Effector memory CD4-positive, alpha-beta T cell (primary cell): Measurements from ENCODE around the gene PIEZO2.

ENCODE experiments used
- DNase-seq, 3 donors: peaks; one replicate each; pipeline ENCODE4 v3.0.0-alpha.2; 2020
- H3K27ac ChIP-seq: 2 replicates; pipeline ENCODE4 v1.7.0; 2013; ENCODE audit warnings: mild to moderate bottlenecking, low read length, moderate library complexity; ENCODE audit not compliant: insufficient read depth, poor library complexity, severe bottlenecking
- H3K27me3 ChIP-seq: replicated peaks from 2 replicates; pipeline ENCODE4 v1.7.0; 2013; ENCODE audit warnings: mild to moderate bottlenecking, low read length; ENCODE audit not compliant: insufficient read depth, control insufficient read depth, poor library complexity, severe bottlenecking
- H3K36me3 ChIP-seq: 2 replicates; pipeline ENCODE4 v1.7.0; 2013; ENCODE audit warnings: mild to moderate bottlenecking, low read length, moderate library complexity; ENCODE audit not compliant: control insufficient read depth, insufficient read depth
- H3K4me1 ChIP-seq: 2 replicates; pipeline ENCODE4 v1.7.0; 2013; ENCODE audit warnings: low read length, mild to moderate bottlenecking; ENCODE audit not compliant: control insufficient read depth, insufficient read depth, poor library complexity, severe bottlenecking
- H3K4me3 ChIP-seq: 2 replicates; pipeline ENCODE4 v1.7.0; 2013; ENCODE audit warnings: low read length, low read depth, mild to moderate bottlenecking; ENCODE audit not compliant: insufficient read depth, poor library complexity, severe bottlenecking
- H3K9me3 ChIP-seq: 2 replicates; pipeline ENCODE4 v1.7.0; 2013; ENCODE audit warnings: mild to moderate bottlenecking, low read length, moderate library complexity; ENCODE audit not compliant: control insufficient read depth

Gene PIEZO2

GRCh38 chr18:11074889-11075288 lies 74.5 kb downstream of the PIEZO2 start:
- Histone ChIP-seq H3K4me1 (no peaks in the 10 kb centered on the region), H3K9me3 (no peaks in the 10 kb centered on the region), H3K27me3 (no peaks in the 10 kb centered on the region), H3K27ac (no peak overlapping the region), H3K36me3 (no peaks in the 10 kb centered on the region), H3K4me3 (no peak overlapping the region)
- no peak for DNase-seq

- DNase-seq: no peak
- Histone ChIP-seq H3K27ac (no peak overlapping the region), H3K36me3 (no peaks in the 10 kb centered on the region), H3K9me3 (no peaks in the 10 kb centered on the region), H3K27me3 (no peaks in the 10 kb centered on the region), H3K4me1 (no peaks in the 10 kb centered on the region), H3K4me3 (no peak overlapping the region)
Observed at GRCh38 chr18:11073971-11074370, 75.4 kb downstream of the PIEZO2 start.

GRCh38 chr18:11072632-11073031 lies 76.7 kb downstream of the PIEZO2 start:
- DNase-seq: no peak
- no peaks in the 10 kb centered on the region for H3K27me3 ChIP-seq
- no peak overlapping the region for H3K4me3 ChIP-seq
- no peaks in the 10 kb centered on the region for H3K9me3 ChIP-seq
- no peaks in the 10 kb centered on the region for H3K4me1 ChIP-seq
- no peak overlapping the region for H3K27ac ChIP-seq
- no peaks in the 10 kb centered on the region for H3K36me3 ChIP-seq

- H3K4me3 ChIP-seq: no peak overlapping the region
- H3K4me1 ChIP-seq: no peaks in the 10 kb centered on the region
- no peaks in the 10 kb centered on the region for H3K36me3 ChIP-seq
- H3K27ac ChIP-seq: no peak overlapping the region
- DNase-seq: no peak
- H3K9me3 ChIP-seq: no peaks in the 10 kb centered on the region
- no peaks in the 10 kb centered on the region for H3K27me3 ChIP-seq
Observed at GRCh38 chr18:11071300-11071699, 78.1 kb downstream of the PIEZO2 start.

GRCh38 chr18:11070593-11070992 lies 78.8 kb downstream of the PIEZO2 start:
- Histone ChIP-seq H3K27me3 (no peaks in the 10 kb centered on the region), H3K9me3 (no peaks in the 10 kb centered on the region), H3K4me1 (no peaks in the 10 kb centered on the region), H3K36me3 (no peaks in the 10 kb centered on the region), H3K4me3 (no peak overlapping the region), H3K27ac (no peak overlapping the region)
- no peak for DNase-seq

GRCh38 chr18:11066038-11066437 lies 83.3 kb downstream of the PIEZO2 start:
- H3K27me3 ChIP-seq: no peaks in the 10 kb centered on the region
- no peaks in the 10 kb centered on the region for H3K36me3 ChIP-seq
- DNase-seq: no peak
- H3K9me3 ChIP-seq: no peaks in the 10 kb centered on the region
- H3K4me1 ChIP-seq: no peaks in the 10 kb centered on the region
- H3K4me3 ChIP-seq: no peak overlapping the region
- H3K27ac ChIP-seq: no peak overlapping the region

DNA sequence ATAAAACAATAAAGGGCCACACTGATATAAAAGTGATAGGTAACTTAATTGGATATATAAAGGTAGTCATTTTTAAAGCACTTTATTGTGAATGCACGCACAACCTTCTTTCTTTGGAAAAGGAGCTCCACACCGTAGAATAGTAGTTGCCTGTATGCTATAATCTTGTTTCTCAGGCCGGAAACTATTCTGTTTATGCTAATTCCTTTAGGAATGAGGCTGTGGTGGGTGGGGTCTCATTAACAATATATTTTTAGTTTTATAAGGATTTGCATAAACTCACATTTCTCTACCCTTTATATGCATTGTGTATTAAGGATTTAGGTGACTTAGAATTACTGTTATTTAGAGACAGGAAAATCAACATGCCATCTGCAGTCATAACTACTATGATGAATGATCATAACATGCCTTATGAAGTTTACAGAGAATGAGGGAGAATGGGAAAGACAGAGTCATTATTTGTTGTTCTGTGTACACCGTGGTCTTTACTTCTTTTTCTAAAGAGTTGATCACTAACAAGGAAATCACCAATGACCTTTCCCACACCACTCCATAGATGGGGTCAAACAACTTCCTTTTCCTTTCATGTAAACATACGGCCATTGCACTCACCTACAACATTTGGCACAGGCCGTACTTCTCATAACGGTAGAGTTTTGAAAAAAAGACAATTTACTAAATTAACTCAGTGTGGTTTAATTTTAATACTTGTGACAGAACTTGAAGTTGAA lies 84.5 kb downstream of the PIEZO2 start:
- no peak overlapping the region for H3K4me3 ChIP-seq
- no peaks in the 10 kb centered on the region for H3K27me3 ChIP-seq
- H3K4me1 ChIP-seq: no peaks in the 10 kb centered on the region
- no peaks in the 10 kb centered on the region for H3K36me3 ChIP-seq
- H3K9me3 ChIP-seq: no peaks in the 10 kb centered on the region
- no peak overlapping the region for H3K27ac ChIP-seq
- DNase-seq: no peak

DNA sequence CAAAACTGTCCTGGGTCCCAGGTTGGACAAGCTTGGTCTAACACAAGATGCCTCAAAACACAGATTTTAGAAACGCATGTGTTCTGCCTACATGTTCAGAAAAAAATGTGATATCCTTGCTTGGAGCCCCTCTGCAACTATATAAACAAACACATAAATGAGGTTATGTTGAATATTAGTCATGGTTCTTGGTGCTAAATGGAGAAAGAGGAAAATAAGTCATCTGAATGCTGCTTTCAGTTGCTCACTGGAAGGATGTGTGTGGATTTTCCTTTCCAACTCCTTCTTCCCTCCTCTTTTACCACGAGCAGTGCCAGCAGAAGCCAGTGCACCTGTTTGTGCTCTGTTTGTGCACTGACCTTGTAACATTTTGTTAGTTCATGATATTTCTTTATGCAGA lies 85.3 kb downstream of the PIEZO2 start:
- Histone ChIP-seq H3K4me1 (no peaks in the 10 kb centered on the region), H3K36me3 (no peaks in the 10 kb centered on the region), H3K9me3 (no peaks in the 10 kb centered on the region), H3K27me3 (no peaks in the 10 kb centered on the region), H3K4me3 (no peak overlapping the region), H3K27ac (no peak overlapping the region)
- DNase-seq: no peak

- Histone ChIP-seq H3K4me3 (no peak overlapping the region), H3K27ac (no peak overlapping the region), H3K9me3 (no peaks in the 10 kb centered on the region), H3K27me3 (no peaks in the 10 kb centered on the region), H3K36me3 (no peaks in the 10 kb centered on the region), H3K4me1 (no peaks in the 10 kb centered on the region)
- DNase-seq: no peak
Observed at GRCh38 chr18:11055721-11056120, 93.6 kb downstream of the PIEZO2 start.

DNA sequence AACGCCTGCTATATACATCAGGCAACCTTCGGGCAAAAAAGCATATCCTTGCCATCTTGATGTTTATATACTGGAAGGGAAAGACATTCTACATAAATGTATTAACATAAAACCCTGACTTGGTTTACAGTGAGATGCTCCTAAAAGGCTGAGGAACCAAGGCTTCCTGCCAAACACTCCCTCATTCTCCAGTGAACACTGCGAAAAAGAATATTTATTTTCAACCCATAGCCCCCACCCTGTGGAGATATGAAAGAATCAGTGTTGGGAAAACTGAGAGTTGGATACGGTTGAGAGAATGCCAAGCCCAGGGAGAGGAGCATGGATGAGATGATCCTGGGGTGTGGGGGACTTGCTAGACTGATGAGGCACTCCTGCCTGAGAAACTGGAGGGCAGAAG lies 94.9 kb downstream of the PIEZO2 start:
- no peaks in the 10 kb centered on the region for H3K9me3 ChIP-seq
- H3K27me3 ChIP-seq: no peaks in the 10 kb centered on the region
- H3K4me3 ChIP-seq: no peak overlapping the region
- H3K36me3 ChIP-seq: no peaks in the 10 kb centered on the region
- H3K4me1 ChIP-seq: no peaks in the 10 kb centered on the region
- no peak for DNase-seq
- H3K27ac ChIP-seq: no peak overlapping the region
